Measurements from ENCODE around the gene ACER3. TPM values are rescaled to one million over a fixed set of nuclear protein-coding genes. Genes with fewer than 3 reads are reported as not detected.
A peak's percentile ranks its signal among the peaks of the same experiment; 100 is the strongest.

The ACER3 gene
- polyA plus RNA-seq, 4 donors, result 3.8 to 9.5 (median 6.0) TPM

GRCh38 chr11:77062924-77063323 lies 202.2 kb downstream of the ACER3 start:
- H3K36me3 ChIP-seq (ENCODE audit: control insufficient read depth in 3 of 3, insufficient read depth in 2 of 3, low read depth in 1 of 3, low read length in 3 of 3), result no peaks in the 10 kb centered on the region
- H3K27me3 ChIP-seq (ENCODE audit: control insufficient read depth in 3 of 3, insufficient read depth in 3 of 3, low read length in 3 of 3), result no peaks in the 10 kb centered on the region
- FAIRE-seq (no peak), DNase-seq (no peak)
- H3K9me3 ChIP-seq (ENCODE audit: control insufficient read depth in 2 of 2, insufficient read depth in 1 of 2, low read depth in 1 of 2, low read length in 1 of 2), result peaks cover 0 to 3% of the 10 kb centered on the region in 2 donors
- H3K4me3 ChIP-seq (ENCODE audit: low read depth in 1 of 3, low read length in 3 of 3), result no peak overlapping the region
- H3K4me1 ChIP-seq (ENCODE audit: control insufficient read depth in 3 of 3, insufficient read depth in 2 of 3, low read depth in 1 of 3, low read length in 2 of 3), result peaks cover 2 to 39% (median 5%) of the 10 kb centered on the region in 3 donors
- H3K27ac ChIP-seq (ENCODE audit: low read depth in 1 of 3, low read length in 2 of 3), result peak overlapping the region in 2 of 3 donors; percentile 12 to 57

- peaks cover 2 to 44% (median 5%) of the 10 kb centered on the region in 3 donors for H3K4me1 ChIP-seq (ENCODE audit: control insufficient read depth in 3 of 3, insufficient read depth in 2 of 3, low read depth in 1 of 3, low read length in 2 of 3)
- H3K9me3 ChIP-seq (ENCODE audit: control insufficient read depth in 2 of 2, insufficient read depth in 1 of 2, low read depth in 1 of 2, low read length in 1 of 2), result peaks cover 0 to 3% of the 10 kb centered on the region in 2 donors
- H3K27me3 ChIP-seq (ENCODE audit: control insufficient read depth in 3 of 3, insufficient read depth in 3 of 3, low read length in 3 of 3), result no peaks in the 10 kb centered on the region
- peak overlapping the region in 2 of 3 donors; percentile 12 to 57 for H3K27ac ChIP-seq (ENCODE audit: low read depth in 1 of 3, low read length in 2 of 3)
- H3K4me3 ChIP-seq (ENCODE audit: low read depth in 1 of 3, low read length in 3 of 3), result no peak overlapping the region
- no peak for FAIRE-seq
- no peak for DNase-seq
- 95 to 100% (median 100%) methylated on average over 1 of the region's 1 CpG for WGBS, 3 donors
- no peaks in the 10 kb centered on the region for H3K36me3 ChIP-seq (ENCODE audit: control insufficient read depth in 3 of 3, insufficient read depth in 2 of 3, low read depth in 1 of 3, low read length in 3 of 3)
Measured at GRCh38 chr11:77063407-77063806, 202.7 kb downstream of the ACER3 start.

- DNase-seq, result no peak
- Histone ChIP-seq H3K4me1 (ENCODE audit: control insufficient read depth in 3 of 3, insufficient read depth in 2 of 3, low read depth in 1 of 3, low read length in 2 of 3) (peaks cover 2 to 48% (median 5%) of the 10 kb centered on the region in 3 donors), H3K9me3 (ENCODE audit: control insufficient read depth in 2 of 2, insufficient read depth in 1 of 2, low read depth in 1 of 2, low read length in 1 of 2) (peaks cover 0 to 3% of the 10 kb centered on the region in 2 donors), H3K27me3 (ENCODE audit: control insufficient read depth in 3 of 3, insufficient read depth in 3 of 3, low read length in 3 of 3) (no peaks in the 10 kb centered on the region), H3K27ac (ENCODE audit: low read depth in 1 of 3, low read length in 2 of 3) (no peak overlapping the region), H3K36me3 (ENCODE audit: control insufficient read depth in 3 of 3, insufficient read depth in 2 of 3, low read depth in 1 of 3, low read length in 3 of 3) (no peaks in the 10 kb centered on the region), H3K4me3 (ENCODE audit: low read depth in 1 of 3, low read length in 3 of 3) (no peak overlapping the region)
- 88 to 97% (median 93%) methylated on average over 4 of the region's 4 CpGs for WGBS, 3 donors
- no peak for FAIRE-seq
Measured at GRCh38 chr11:77063861-77064260, 203.1 kb downstream of the ACER3 start.

- Histone ChIP-seq H3K9me3 (ENCODE audit: control insufficient read depth in 2 of 2, insufficient read depth in 1 of 2, low read depth in 1 of 2, low read length in 1 of 2) (peaks cover 0 to 3% of the 10 kb centered on the region in 2 donors), H3K4me1 (ENCODE audit: control insufficient read depth in 3 of 3, insufficient read depth in 2 of 3, low read depth in 1 of 3, low read length in 2 of 3) (peaks cover 4 to 52% (median 5%) of the 10 kb centered on the region in 3 donors), H3K27ac (ENCODE audit: low read depth in 1 of 3, low read length in 2 of 3) (no peak overlapping the region), H3K4me3 (ENCODE audit: low read depth in 1 of 3, low read length in 3 of 3) (no peak overlapping the region), H3K27me3 (ENCODE audit: control insufficient read depth in 3 of 3, insufficient read depth in 3 of 3, low read length in 3 of 3) (no peaks in the 10 kb centered on the region), H3K36me3 (ENCODE audit: control insufficient read depth in 3 of 3, insufficient read depth in 2 of 3, low read depth in 1 of 3, low read length in 3 of 3) (peaks cover 0 to 4% (median 0%) of the 10 kb centered on the region in 3 donors)
- FAIRE-seq (no peak), DNase-seq (no peak)
- 60 to 84% (median 64%) methylated on average over 4 of the region's 4 CpGs for WGBS, 3 donors
Measured at GRCh38 chr11:77064648-77065217, 204.0 kb downstream of the ACER3 start.

- H3K4me3 ChIP-seq (ENCODE audit: low read depth in 1 of 3, low read length in 3 of 3), result peak overlapping the region in 2 of 3 donors; percentile 63 to 70
- DNase-seq (peak in 1 of 2 donors; percentile 66), FAIRE-seq (no peak)
- H3K9me3 ChIP-seq (ENCODE audit: control insufficient read depth in 2 of 2, insufficient read depth in 1 of 2, low read depth in 1 of 2, low read length in 1 of 2), result peaks cover 0 to 3% of the 10 kb centered on the region in 2 donors
- no peaks in the 10 kb centered on the region for H3K27me3 ChIP-seq (ENCODE audit: control insufficient read depth in 3 of 3, insufficient read depth in 3 of 3, low read length in 3 of 3)
- 18 to 23% (median 19%) methylated on average over 14 of the region's 14 CpGs for WGBS, 3 donors
- peaks cover 5 to 48% (median 7%) of the 10 kb centered on the region in 3 donors for H3K4me1 ChIP-seq (ENCODE audit: control insufficient read depth in 3 of 3, insufficient read depth in 2 of 3, low read depth in 1 of 3, low read length in 2 of 3)
- peaks cover 0 to 11% (median 0%) of the 10 kb centered on the region in 3 donors for H3K36me3 ChIP-seq (ENCODE audit: control insufficient read depth in 3 of 3, insufficient read depth in 2 of 3, low read depth in 1 of 3, low read length in 3 of 3)
- H3K27ac ChIP-seq (ENCODE audit: low read depth in 1 of 3, low read length in 2 of 3), result peak overlapping the region in 2 of 3 donors; percentile 90 to 91
Measured at GRCh38 chr11:77065878-77066228, 205.1 kb downstream of the ACER3 start.

GRCh38 chr11:77066229-77067042 lies 205.7 kb downstream of the ACER3 start, which contains the start of gene CAPN5:
Gene CAPN5, plus strand, starts transcription at chr11:77066971. Its CDS starts 17,916 bp downstream, at chr11:77084887.
- Histone ChIP-seq H3K4me3 (ENCODE audit: low read depth in 1 of 3, low read length in 3 of 3) (peak within 1 kb of the TSS; percentile 63 to 77 (median 75)), H3K36me3 (ENCODE audit: control insufficient read depth in 3 of 3, insufficient read depth in 2 of 3, low read depth in 1 of 3, low read length in 3 of 3) (peaks cover 0 to 16% (median 0%) of the 10 kb centered on the region in 3 donors), H3K27ac (ENCODE audit: low read depth in 1 of 3, low read length in 2 of 3) (peak within 1 kb of the TSS; percentile 77 to 91 (median 90)), H3K27me3 (ENCODE audit: control insufficient read depth in 3 of 3, insufficient read depth in 3 of 3, low read length in 3 of 3) (no peaks in the 10 kb centered on the region), H3K4me1 (ENCODE audit: control insufficient read depth in 3 of 3, insufficient read depth in 2 of 3, low read depth in 1 of 3, low read length in 2 of 3) (peaks cover 5 to 52% (median 9%) of the 10 kb centered on the region in 3 donors), H3K9me3 (ENCODE audit: control insufficient read depth in 2 of 2, insufficient read depth in 1 of 2, low read depth in 1 of 2, low read length in 1 of 2) (peaks cover 0 to 1% of the 10 kb centered on the region in 2 donors)
- WGBS, 3 donors, result 1 to 3% (median 1%) methylated on average over 40 to 69 of the region's 69 CpGs
- FAIRE-seq (no peak), DNase-seq (peak; percentile 90 to 97)

GRCh38 chr11:77067861-77068443 lies 207.2 kb downstream of the ACER3 start:
- Histone ChIP-seq H3K27ac (ENCODE audit: low read depth in 1 of 3, low read length in 2 of 3) (peak overlapping the region in 2 of 3 donors; percentile 21 to 68), H3K36me3 (ENCODE audit: control insufficient read depth in 3 of 3, insufficient read depth in 2 of 3, low read depth in 1 of 3, low read length in 3 of 3) (peaks cover 0 to 27% (median 0%) of the 10 kb centered on the region in 3 donors), H3K4me3 (ENCODE audit: low read depth in 1 of 3, low read length in 3 of 3) (peak overlapping the region; percentile 63 to 77 (median 75)), H3K9me3 (ENCODE audit: control insufficient read depth in 2 of 2, insufficient read depth in 1 of 2, low read depth in 1 of 2, low read length in 1 of 2) (no peaks in the 10 kb centered on the region), H3K4me1 (ENCODE audit: control insufficient read depth in 3 of 3, insufficient read depth in 2 of 3, low read depth in 1 of 3, low read length in 2 of 3) (peaks cover 14 to 66% (median 19%) of the 10 kb centered on the region in 3 donors), H3K27me3 (ENCODE audit: control insufficient read depth in 3 of 3, insufficient read depth in 3 of 3, low read length in 3 of 3) (no peaks in the 10 kb centered on the region)
- FAIRE-seq, result no peak
- WGBS, 3 donors, result 28 to 62% (median 47%) methylated on average over 8 of the region's 8 CpGs
- DNase-seq, result peak in 1 of 2 donors; percentile 53

Data from small intestine (tissue), 7 donors.